Adrenal gland (tissue), 12 donors: Measurements from ENCODE around the gene DLGAP1. TPM values are rescaled to one million over a fixed set of nuclear protein-coding genes. Genes with fewer than 3 reads are reported as not detected.

ENCODE experiments used
- DNase-seq, 7 donors: peaks; one replicate each; pipeline ENCODE4 v3.0.0-alpha.2; 2019 to 2020
- H3K27ac ChIP-seq, 5 donors: fragments of 200-600 bp; sonication (generic) in 4 of 5; 1 replicate in 3 of 5; 2 replicates in 2 of 5; pipeline versions ENCODE4 v1.5.1 to v1.8.0; 2016 to 2020; ENCODE audit warnings: mild to moderate bottlenecking in 1 of 5
- H3K27me3 ChIP-seq: fragments of 200-600 bp; 2 replicates; pipeline ENCODE4 v1.8.0; 2021
- H3K36me3 ChIP-seq, 2 donors: fragments of 200-600 bp; replicated peaks in 1 of 2; 1 replicate in 1 of 2; 2 replicates in 1 of 2; pipeline versions ENCODE4 v1.5.1 to v1.8.0; 2018 to 2022
- H3K4me1 ChIP-seq, 2 donors: fragments of 200-600 bp; replicated peaks in 1 of 2; 1 replicate in 1 of 2; 2 replicates in 1 of 2; pipeline versions ENCODE4 v1.5.1 to v1.8.0; 2018 to 2021
- H3K4me3 ChIP-seq, 4 donors: fragments of 200-600 bp; sonication (generic) in 3 of 4; one replicate each; pipeline ENCODE4 v1.5.1; 2016 to 2018
- H3K9me3 ChIP-seq, 3 donors: fragments of 200-600 bp; sonication (generic) in 1 of 3; replicated peaks in 1 of 3; 1 replicate in 2 of 3; 2 replicates in 1 of 3; pipeline versions ENCODE4 v1.5.1 to v1.8.0; 2016 to 2021
- POLR2A ChIP-seq, 2 donors: fragments of 450-650 bp; IDR thresholded peaks; one replicate each; pipeline ENCODE4 v1.6.1; 2017; ENCODE audit warnings: antibody characterized with exemption in 2 of 2, mild to moderate bottlenecking in 2 of 2, moderate library complexity in 1 of 2
- WGBS, 4 donors: extraction: QIAGEN DNeasy Blood & Tissue Kit in 2 of 4; methylation state at CpG; one replicate each; pipeline versions ENCODE4 v1.1.5 to v1.1.7; 2013 to 2017; 5-methylcytosine and 5-hydroxymethylcytosine counted together
- intact Hi-C, 2 donors: fragments of 100-400 bp; cut with DNase I; formaldehyde crosslinking; loops; one replicate each; pipeline versions ENCODE4 v1.14.1 to v1.15.0; 2022 to 2023
- polyA plus RNA-seq, 3 donors: library from polyadenylated mRNA; stranded (reverse); fragments of 200-250 nt in 2 of 3; fragments of 350-450 nt in 1 of 3; fragmentation: Illumina TruSeq in 1 of 3; extraction: RNeasy Lipid Tissue Mini Kit (QIAGEN cat#74804) in 1 of 3; gene quantifications; one replicate each; pipeline ENCODE4 v1.2.3, GENCODE V29; 2013 to 2014
- total RNA-seq, 9 donors: library from RNA; depleted of rRNA in 4 of 9; stranded (reverse); fragments of >200 nt in 4 of 9; fragments of 120-200 nt in 1 of 9; fragmentation: NEBNext Ultra II Directional in 1 of 9; extraction: Animal tissue kit (Norgen Biotek cat#: 25700) in 1 of 9; gene quantifications; one replicate each; pipeline versions ENCODE4 v1.1.0 to v1.2.4, GENCODE V29; 2013 to 2023
- TF ChIP-seq, protein P1 (sequence below), 6 experiments: fragments of 450-650 bp in 4 of 6; fragments of 200-600 bp in 2 of 6; sonication (generic) in 1 of 6; IDR thresholded peaks; 1 replicate in 5 of 6; 2 replicates in 1 of 6; pipeline versions ENCODE4 v1.5.1 to v1.8.0; 2016 to 2021; ENCODE audit warnings: antibody characterized with exemption in 6 of 6, mild to moderate bottlenecking in 2 of 6, moderate library complexity in 1 of 6
- donor health status: healthy with polysubstance abuse.
- donor health status: Bipolar disorder and iron deficiency.
- donor health status: DM: yes; HTN: yes; CAD: no.
- donor health status: DM: no; HTN: no; CAD: no.
- donor health status: DM: no; HTN: no; CAD: no.
- donor health status: DM: yes; HTN: yes; CAD: no.

Gene DLGAP1
- total and polyA plus RNA-seq, 12 donors: 1.7 to 30.9 (median 12.9) TPM

GRCh38 chr18:3840766-3841165 lies 614.3 kb downstream of the DLGAP1 start:
- DNase-seq: no peak

GRCh38 chr18:3839581-3839981 lies 615.5 kb downstream of the DLGAP1 start:
- 55 to 89% (median 78%) methylated on average over 2 of the region's 2 CpGs for WGBS, 4 donors
- TF ChIP-seq, protein P1, sequence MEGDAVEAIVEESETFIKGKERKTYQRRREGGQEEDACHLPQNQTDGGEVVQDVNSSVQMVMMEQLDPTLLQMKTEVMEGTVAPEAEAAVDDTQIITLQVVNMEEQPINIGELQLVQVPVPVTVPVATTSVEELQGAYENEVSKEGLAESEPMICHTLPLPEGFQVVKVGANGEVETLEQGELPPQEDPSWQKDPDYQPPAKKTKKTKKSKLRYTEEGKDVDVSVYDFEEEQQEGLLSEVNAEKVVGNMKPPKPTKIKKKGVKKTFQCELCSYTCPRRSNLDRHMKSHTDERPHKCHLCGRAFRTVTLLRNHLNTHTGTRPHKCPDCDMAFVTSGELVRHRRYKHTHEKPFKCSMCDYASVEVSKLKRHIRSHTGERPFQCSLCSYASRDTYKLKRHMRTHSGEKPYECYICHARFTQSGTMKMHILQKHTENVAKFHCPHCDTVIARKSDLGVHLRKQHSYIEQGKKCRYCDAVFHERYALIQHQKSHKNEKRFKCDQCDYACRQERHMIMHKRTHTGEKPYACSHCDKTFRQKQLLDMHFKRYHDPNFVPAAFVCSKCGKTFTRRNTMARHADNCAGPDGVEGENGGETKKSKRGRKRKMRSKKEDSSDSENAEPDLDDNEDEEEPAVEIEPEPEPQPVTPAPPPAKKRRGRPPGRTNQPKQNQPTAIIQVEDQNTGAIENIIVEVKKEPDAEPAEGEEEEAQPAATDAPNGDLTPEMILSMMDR (IDR thresholded peaks at IDR 0.05): no peak
- TF ChIP-seq POLR2A (IDR thresholded peaks at IDR 0.05): no peak
- Histone ChIP-seq H3K27ac (no peak overlapping the region), H3K9me3 (no peaks in the 10 kb centered on the region), H3K4me1 (no peaks in the 10 kb centered on the region), H3K4me3 (no peak overlapping the region), H3K36me3 (no peaks in the 10 kb centered on the region), H3K27me3 (no peaks in the 10 kb centered on the region)
- DNase-seq: no peak
- intact Hi-C loops: no loop called here

More at GRCh38 chr18:3840766-3841165, 614.3 kb downstream of the DLGAP1 start:
- no peaks in the 10 kb centered on the region for H3K27me3 ChIP-seq
- TF ChIP-seq, protein P1 (IDR thresholded peaks at IDR 0.05): no peak
- no peak for TF ChIP-seq POLR2A (IDR thresholded peaks at IDR 0.05)
- H3K4me1 ChIP-seq: no peaks in the 10 kb centered on the region
- H3K36me3 ChIP-seq: no peaks in the 10 kb centered on the region
- H3K9me3 ChIP-seq: no peaks in the 10 kb centered on the region
- no peak overlapping the region for H3K27ac ChIP-seq
- WGBS, 4 donors: 83 to 89% (median 87%) methylated on average over 3 of the region's 3 CpGs
- H3K4me3 ChIP-seq: no peak overlapping the region
- intact Hi-C loops: no loop called here

DNA sequence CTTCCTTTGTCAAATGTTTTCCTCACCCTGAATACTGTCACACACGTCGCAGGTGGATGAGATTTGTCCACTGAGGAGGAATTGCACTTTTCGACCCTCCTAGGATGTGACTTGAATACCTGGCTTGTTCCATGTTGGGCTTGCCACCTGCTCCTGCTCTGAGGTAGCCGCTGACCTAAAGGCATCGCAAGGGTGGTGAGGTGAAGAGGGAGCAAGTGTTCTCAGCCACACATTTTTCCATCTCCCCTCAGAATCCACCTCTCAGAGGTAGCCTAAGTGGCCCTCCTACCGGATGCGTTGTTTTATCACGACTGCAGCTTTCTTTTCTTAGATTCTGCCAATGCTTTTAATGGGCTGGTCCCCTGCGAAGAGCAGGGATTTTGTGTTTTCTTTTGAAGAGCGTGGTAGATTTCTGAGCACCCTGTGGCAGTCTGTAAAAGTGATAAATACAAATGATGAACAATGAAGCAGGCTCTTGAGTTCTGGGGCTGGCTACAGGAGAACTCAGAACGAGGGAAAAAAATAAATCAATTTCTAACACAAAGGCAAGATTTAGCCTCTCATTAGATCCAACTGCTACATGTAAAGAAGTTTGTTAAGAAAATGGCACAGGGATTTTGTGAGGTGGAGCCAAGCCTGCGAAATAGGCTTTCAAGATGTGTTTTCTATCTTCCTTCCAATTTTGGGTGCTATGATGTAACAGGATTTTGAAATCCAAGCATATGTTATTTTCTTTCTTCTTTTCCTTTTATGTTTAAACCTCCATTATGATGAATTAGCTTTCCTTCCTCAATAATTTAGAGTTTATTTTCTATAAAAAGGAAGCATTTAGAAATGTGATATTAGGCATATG lies 618.4 kb downstream of the DLGAP1 start:
- TF ChIP-seq, protein P1 (IDR thresholded peaks at IDR 0.05): no peak
- TF ChIP-seq POLR2A (IDR thresholded peaks at IDR 0.05): no peak
- Histone ChIP-seq H3K27ac (no peak overlapping the region), H3K36me3 (no peaks in the 10 kb centered on the region), H3K4me3 (no peak overlapping the region), H3K27me3 (no peaks in the 10 kb centered on the region), H3K4me1 (no peaks in the 10 kb centered on the region), H3K9me3 (no peaks in the 10 kb centered on the region)
- intact Hi-C loops: no loop called here
- 75 to 84% (median 82%) methylated on average over 12 of the region's 12 CpGs for WGBS, 4 donors
- no peak for DNase-seq

DNA sequence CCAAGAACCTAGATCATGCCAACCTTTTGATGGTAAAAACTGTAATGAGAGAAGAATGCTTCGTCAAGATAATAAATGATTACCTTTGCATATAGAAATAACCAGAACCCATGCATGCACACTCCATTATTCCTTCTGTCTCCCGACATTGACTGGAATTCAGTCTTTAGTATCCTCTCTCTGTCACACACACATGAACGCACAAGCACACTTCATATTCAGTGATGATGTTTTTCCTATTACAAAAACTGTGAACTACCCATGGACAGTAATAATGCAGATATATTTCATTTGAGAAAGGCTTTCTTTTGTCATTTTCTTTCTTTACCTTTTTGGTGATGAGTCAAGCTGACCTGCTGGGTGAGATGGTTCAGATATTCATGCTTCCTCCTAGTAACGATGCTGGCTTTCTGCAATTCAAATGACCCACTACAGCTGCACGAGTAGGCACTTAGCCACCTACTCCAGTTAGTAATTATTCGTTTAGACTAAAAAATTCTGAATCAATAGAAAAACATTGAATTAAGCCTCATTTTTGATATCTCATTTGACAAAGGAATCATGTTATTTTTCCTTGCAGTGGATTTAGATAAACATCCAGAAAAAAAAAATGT lies 623.0 kb downstream of the DLGAP1 start:
- 55 to 82% (median 70%) methylated on average over 6 of the region's 6 CpGs for WGBS, 4 donors
- Histone ChIP-seq H3K4me3 (no peak overlapping the region), H3K9me3 (no peaks in the 10 kb centered on the region), H3K27ac (no peak overlapping the region), H3K4me1 (no peaks in the 10 kb centered on the region), H3K27me3 (no peaks in the 10 kb centered on the region), H3K36me3 (no peaks in the 10 kb centered on the region)
- no peak for DNase-seq
- TF ChIP-seq, protein P1 (IDR thresholded peaks at IDR 0.05): no peak
- TF ChIP-seq POLR2A (IDR thresholded peaks at IDR 0.05): no peak
- intact Hi-C loops: no loop called here
